Measurements from ENCODE around the gene ITCH. TPM values are rescaled to one million over a fixed set of nuclear protein-coding genes. Genes with fewer than 3 reads are reported as not detected.

The ITCH gene
- total RNA-seq: 61.3 and 93.5 TPM in 2 replicates

GRCh38 chr20:34363062-34363464 lies at the start of gene ITCH:
Gene ITCH (plus strand): TSS chr20:34363273. CDS start chr20:34393812, 30,539 bp downstream.

GRCh38 chr20:34516247-34517113 lies 153.4 kb downstream of the ITCH start, which contains the start of gene DYNLRB1:
Gene DYNLRB1 (plus strand): TSS chr20:34516422. CDS start chr20:34516459, 37 bp downstream.

GRCh38 chr20:34558320-34559218 lies 195.5 kb downstream of the ITCH start, which contains the start of gene MAP1LC3A:
Gene MAP1LC3A (plus strand): TSS chr20:34558718. CDS start chr20:34558869, 151 bp downstream.

Other genes starting within 250 kb of the ITCH start
- not detected in 2 replicates for gene ASIP, start 121.8 kb upstream of the ITCH start, total RNA-seq
- gene AHCY, start 59.9 kb upstream of the ITCH start, total RNA-seq: 136 and 138 TPM in 2 replicates
- gene DYNLRB1, start 153.1 kb downstream of the ITCH start, total RNA-seq: 46.1 and 59.9 TPM in 2 replicates
- 14.9 and 19.2 TPM in 2 replicates for gene MAP1LC3A, start 195.4 kb downstream of the ITCH start, total RNA-seq

Data from endothelial cell of coronary artery (primary cell).